Endodermal cell (in vitro differentiated cells): ENCODE measurements around the gene GLYATL1B. TPM values are rescaled to one million over a fixed set of nuclear protein-coding genes. Genes with fewer than 3 reads are reported as not detected.
"Not testable (repeated sequence)": the region's sequence is repeated elsewhere in the genome, so short reads cannot be mapped to it uniquely, and the experiment has no call there.

Source experiments
- DNase-seq: peaks from one replicate; pipeline ENCODE4 v3.0.0-alpha.2; 2017
- H3K27ac ChIP-seq: 2 replicates; pipeline ENCODE4 v1.5.1; 2013; ENCODE audit warnings: mild to moderate bottlenecking, low read depth, low read length, moderate library complexity
- H3K27me3 ChIP-seq: 2 replicates; pipeline ENCODE4 v1.6.1; 2013; ENCODE audit warnings: mild to moderate bottlenecking, low read length, moderate library complexity; ENCODE audit not compliant: insufficient read depth, control insufficient read depth, poor library complexity, severe bottlenecking
- H3K36me3 ChIP-seq: 2 replicates; pipeline ENCODE4 v1.7.0; 2013; ENCODE audit warnings: mild to moderate bottlenecking, low read length, moderate library complexity; ENCODE audit not compliant: control insufficient read depth, insufficient read depth
- H3K4me1 ChIP-seq: one replicate; pipeline ENCODE4 v1.7.0; 2013; ENCODE audit warnings: low read length; ENCODE audit not compliant: control insufficient read depth, insufficient read depth
- H3K4me3 ChIP-seq: 2 replicates; pipeline ENCODE4 v1.5.1; 2013; ENCODE audit warnings: mild to moderate bottlenecking, low read length, moderate library complexity
- H3K9ac ChIP-seq: 2 replicates; pipeline ENCODE4 v1.6.1; 2013; ENCODE audit warnings: mild to moderate bottlenecking, low read length, moderate library complexity; ENCODE audit not compliant: poor library complexity, severe bottlenecking; ENCODE audit errors: extremely low read depth
- H3K9me3 ChIP-seq: 2 replicates; pipeline ENCODE4 v1.6.1; 2013; ENCODE audit warnings: mild to moderate bottlenecking, low read length, moderate library complexity; ENCODE audit not compliant: control insufficient read depth
- H3K27ac Mint-ChIP-seq: 2 replicates; pipeline ENCODE4 v1.8.0; 2020; ENCODE audit warnings: mixed read lengths
- H3K27me3 Mint-ChIP-seq: 2 replicates; pipeline ENCODE4 v1.8.0; 2021; ENCODE audit warnings: mild to moderate bottlenecking, mixed read lengths; ENCODE audit not compliant: insufficient read depth
- H3K36me3 Mint-ChIP-seq: 2 replicates; pipeline ENCODE4 v1.8.0; 2020; ENCODE audit warnings: low read depth, mixed read lengths
- H3K4me1 Mint-ChIP-seq: 2 replicates; pipeline ENCODE4 v1.8.0; 2020; ENCODE audit warnings: mixed read lengths
- H3K4me3 Mint-ChIP-seq: 2 replicates; pipeline ENCODE4 v1.8.0; 2020; ENCODE audit warnings: mild to moderate bottlenecking, moderate library complexity, mixed read lengths
- H3K9me3 Mint-ChIP-seq: 2 replicates; pipeline ENCODE4 v1.8.0; 2020; ENCODE audit warnings: mild to moderate bottlenecking, mixed read lengths
- CTCF ChIP-seq: fragments of 200-600 bp; sonication (generic); conservative IDR thresholded peaks from 2 replicates; pipeline ENCODE4 v1.5.0; 2021; ENCODE audit warnings: antibody characterized with exemption, mild to moderate bottlenecking
- WGBS, 2 experiments: methylation state at CpG; one replicate each; pipeline versions ENCODE4 v1.1.5 to v1.1.7; 2013; ENCODE audit warnings: missing lambda C conversion rate in 2 of 2, mixed read lengths in 1 of 2; ENCODE audit not compliant: insufficient coverage in 1 of 2, insufficient read length in 1 of 2; 5-methylcytosine and 5-hydroxymethylcytosine counted together
- total RNA-seq, 2 donors: library from RNA; stranded (reverse); fragmentation: NEBNext Ultra II Directional in 1 of 2; extraction: Animal tissue kit (Norgen Biotek cat#: 25700) in 1 of 2; gene quantifications; 2 replicates in 1 of 2; 3 replicates in 1 of 2; pipeline ENCODE4 v1.2.1, GENCODE V29; 2021

Gene GLYATL1B
- total RNA-seq, 2 donors from 2014 or later = not detected

GRCh38 chr11:59053387-59053786, 32.7 kb upstream of the GLYATL1B start:
- no peak overlapping the region for H3K9ac ChIP-seq
- no peaks in the 10 kb centered on the region for H3K4me1 ChIP-seq
- peak; percentile 88 for TF ChIP-seq CTCF
- H3K4me3 ChIP-seq = no peak overlapping the region
- peak; percentile 90 for DNase-seq
- 0 to 40% methylated on average over 1 to 2 of the region's 2 CpGs for whole genome bisulfite sequencing, 2 experiments
- no peaks in the 10 kb centered on the region for H3K36me3 Mint-ChIP-seq
- no peaks in the 10 kb centered on the region for H3K36me3 ChIP-seq
- peaks cover 2% of the 10 kb centered on the region for H3K27me3 Mint-ChIP-seq
- no peaks in the 10 kb centered on the region for H3K27me3 ChIP-seq
- no peak overlapping the region for H3K27ac ChIP-seq
- no peak overlapping the region for H3K4me3 Mint-ChIP-seq
- H3K9me3 ChIP-seq = no peaks in the 10 kb centered on the region
- H3K9me3 Mint-ChIP-seq = no peaks in the 10 kb centered on the region
- peaks cover 9% of the 10 kb centered on the region for H3K4me1 Mint-ChIP-seq
- H3K27ac Mint-ChIP-seq = no peak overlapping the region

GRCh38 chr11:59058120-59059033, 27.7 kb upstream of the GLYATL1B start:
- peak; percentile 95 for TF ChIP-seq CTCF
- H3K4me3 Mint-ChIP-seq = peak overlapping the region; percentile 66
- not testable (repeated sequence) for H3K9ac ChIP-seq

GRCh38 chr11:59060096-59060495, 26.0 kb upstream of the GLYATL1B start:
- not testable (repeated sequence) for H3K4me1 Mint-ChIP-seq, H3K9ac ChIP-seq, H3K36me3 ChIP-seq, H3K27me3 ChIP-seq, H3K9me3 Mint-ChIP-seq, H3K27ac Mint-ChIP-seq, H3K9me3 ChIP-seq, DNase-seq, H3K27ac ChIP-seq, H3K4me3 Mint-ChIP-seq, H3K4me1 ChIP-seq, H3K4me3 ChIP-seq, H3K36me3 Mint-ChIP-seq
- 60 to 80% methylated on average over 1 to 3 of the region's 3 CpGs for WGBS, 2 experiments
- H3K27me3 Mint-ChIP-seq = peaks cover 44% of the 10 kb centered on the region

More at GRCh38 chr11:59058120-59059033, 27.7 kb upstream of the GLYATL1B start:
- Mint-ChIP-seq H3K4me1 (peaks cover 11% of the 10 kb centered on the region), H3K27me3 (peaks cover 29% of the 10 kb centered on the region), H3K27ac (peak overlapping the region; percentile 74)
- not testable (repeated sequence) for H3K9me3 ChIP-seq, H3K27me3 ChIP-seq, H3K36me3 Mint-ChIP-seq, H3K4me1 ChIP-seq, H3K27ac ChIP-seq, H3K9me3 Mint-ChIP-seq, H3K36me3 ChIP-seq
- peak overlapping the region; percentile 86 for H3K4me3 ChIP-seq
- peak; percentile 99 for DNase-seq
- 2 to 10% methylated on average over 11 to 26 of the region's 27 CpGs for WGBS, 2 experiments
